CD14-positive monocyte (primary cell): ENCODE data around the gene CBX3. TPM values are rescaled to one million over a fixed set of nuclear protein-coding genes. Genes with fewer than 3 reads are reported as not detected.

Experiments
- DNase-seq, 3 donors: peaks; one replicate each; pipeline ENCODE4 v3.0.0-alpha.2; 2011 to 2022
- H2AFZ ChIP-seq: 2 replicates; pipeline ENCODE4 v1.6.0; 2012; ENCODE audit warnings: mild to moderate bottlenecking, low read depth, low read length, inconsistent platforms; ENCODE audit not compliant: insufficient read depth, poor library complexity, severe bottlenecking
- H3K27ac ChIP-seq, 2 donors: 1 replicate in 1 of 2; 2 replicates in 1 of 2; pipeline ENCODE4 v1.5.1; 2012 to 2013; ENCODE audit warnings: low read length in 2 of 2, control low read depth in 1 of 2, inconsistent platforms in 1 of 2, low read depth in 1 of 2, mild to moderate bottlenecking in 1 of 2
- H3K27me3 ChIP-seq, 2 donors: one replicate each; pipeline versions ENCODE4 v1.6.0 to v1.6.1; 2011 to 2013; ENCODE audit warnings: low read length in 2 of 2; ENCODE audit not compliant: control insufficient read depth in 2 of 2, insufficient read depth in 2 of 2
- H3K36me3 ChIP-seq, 2 donors: replicated peaks in 1 of 2; 1 replicate in 1 of 2; 2 replicates in 1 of 2; pipeline versions ENCODE4 v1.5.1 to v1.6.1; 2012 to 2013; ENCODE audit warnings: low read length in 2 of 2, control low read depth in 1 of 2, inconsistent platforms in 1 of 2, mild to moderate bottlenecking in 1 of 2; ENCODE audit not compliant: insufficient read depth in 2 of 2, control insufficient read depth in 1 of 2
- H3K4me1 ChIP-seq, 2 donors: 1 replicate in 1 of 2; 2 replicates in 1 of 2; pipeline versions ENCODE4 v1.5.1 to v1.6.1; 2012 to 2013; ENCODE audit warnings: low read length in 2 of 2, control low read depth in 1 of 2, inconsistent platforms in 1 of 2, mild to moderate bottlenecking in 1 of 2, moderate library complexity in 1 of 2; ENCODE audit not compliant: insufficient read depth in 2 of 2, control insufficient read depth in 1 of 2
- H3K4me2 ChIP-seq: replicated peaks from 2 replicates; pipeline ENCODE3; 2012; ENCODE audit warnings: low read length, moderate library complexity, mild to moderate bottlenecking; ENCODE audit not compliant: poor library complexity, severe bottlenecking; ENCODE audit errors: extremely low read depth
- H3K4me3 ChIP-seq, 3 experiments: fragments of 200-600 bp in 1 of 3; sonication (generic) in 1 of 3; replicated peaks in 1 of 3; 1 replicate in 2 of 3; 2 replicates in 1 of 3; pipeline ENCODE4 v1.5.1; 2011 to 2013; ENCODE audit warnings: low read length in 3 of 3, mild to moderate bottlenecking in 3 of 3, control low read depth in 2 of 3, low read depth in 2 of 3, inconsistent platforms in 1 of 3, moderate library complexity in 1 of 3
- H3K79me2 ChIP-seq: 2 replicates; pipeline ENCODE4 v1.6.0; 2012; ENCODE audit warnings: mild to moderate bottlenecking, control low read depth, inconsistent platforms, low read length, moderate library complexity; ENCODE audit not compliant: insufficient read depth
- H3K9ac ChIP-seq: 2 replicates; pipeline ENCODE4 v1.6.0; 2017; ENCODE audit warnings: low read length, mild to moderate bottlenecking; ENCODE audit not compliant: insufficient read depth, poor library complexity, severe bottlenecking
- H3K9me3 ChIP-seq, 2 donors: replicated peaks in 1 of 2; 1 replicate in 1 of 2; 2 replicates in 1 of 2; pipeline versions ENCODE4 v1.5.1 to v1.6.1; 2012 to 2013; ENCODE audit warnings: low read length in 2 of 2, control low read depth in 1 of 2; ENCODE audit not compliant: control insufficient read depth in 1 of 2, insufficient read depth in 1 of 2
- H4K20me1 ChIP-seq: 2 replicates; pipeline ENCODE4 v1.6.0; 2012; ENCODE audit warnings: mild to moderate bottlenecking, low read length, control low read depth, moderate library complexity; ENCODE audit not compliant: insufficient read depth
- H3K27ac Mint-ChIP-seq, 7 donors: one replicate each; pipeline ENCODE4 v1.8.0; 2020; ENCODE audit warnings: mild to moderate bottlenecking in 7 of 7, mixed read lengths in 7 of 7, moderate library complexity in 6 of 7, inconsistent platforms in 2 of 7
- H3K27me3 Mint-ChIP-seq, 3 donors: one replicate each; pipeline ENCODE4 v1.8.0; 2021 to 2022; ENCODE audit warnings: low read depth in 3 of 3, mild to moderate bottlenecking in 3 of 3, mixed read lengths in 3 of 3, moderate library complexity in 3 of 3, inconsistent platforms in 1 of 3
- H3K36me3 Mint-ChIP-seq, 2 donors: one replicate each; pipeline ENCODE4 v1.8.0; 2020; ENCODE audit warnings: mixed read lengths in 2 of 2, inconsistent platforms in 1 of 2, mild to moderate bottlenecking in 1 of 2
- H3K4me1 Mint-ChIP-seq: one replicate; pipeline ENCODE4 v1.8.0; 2020; ENCODE audit warnings: mild to moderate bottlenecking, mixed read lengths
- H3K4me3 Mint-ChIP-seq, 2 donors: one replicate each; pipeline ENCODE4 v1.8.0; 2020; ENCODE audit warnings: mild to moderate bottlenecking in 2 of 2, mixed read lengths in 2 of 2, moderate library complexity in 1 of 2
- H3K9me3 Mint-ChIP-seq, 7 donors: one replicate each; pipeline ENCODE4 v1.8.0; 2020 to 2022; ENCODE audit warnings: mixed read lengths in 7 of 7, mild to moderate bottlenecking in 6 of 7, moderate library complexity in 6 of 7, inconsistent platforms in 2 of 7
- WGBS: methylation state at CpG from one replicate; pipeline ENCODE4 v1.1.5; 2013; ENCODE audit warnings: missing lambda C conversion rate; ENCODE audit not compliant: insufficient coverage; 5-methylcytosine and 5-hydroxymethylcytosine counted together
- intact Hi-C, 2 donors: fragments of 100-400 bp; cut with micrococcal nuclease; formaldehyde crosslinking; loops; one replicate each; pipeline versions ENCODE4 v1.15.0 to v1.15.1; 2023
- polyA plus RNA-seq, 3 donors: library from polyadenylated mRNA; depleted of rRNA in 1 of 3; unstranded in 2 of 3; stranded (reverse) in 1 of 3; fragments of 300-500 nt in 2 of 3; fragments of >200 nt in 1 of 3; fragmentation: Illumina TruSeq in 2 of 3; gene quantifications; 1 replicate in 2 of 3; 2 replicates in 1 of 3; pipeline ENCODE4 v1.2.3, GENCODE V29; 2012 to 2021
- TF ChIP-seq, protein P1 (sequence below): fragments of 200-600 bp; IDR thresholded peaks from one replicate; pipeline ENCODE4 v1.8.0; 2022; ENCODE audit warnings: antibody characterized with exemption, mild to moderate bottlenecking

CBX3 gene
- polyA plus RNA-seq, 3 donors = 48.1 to 78.1 (median 63.7) TPM

DNA sequence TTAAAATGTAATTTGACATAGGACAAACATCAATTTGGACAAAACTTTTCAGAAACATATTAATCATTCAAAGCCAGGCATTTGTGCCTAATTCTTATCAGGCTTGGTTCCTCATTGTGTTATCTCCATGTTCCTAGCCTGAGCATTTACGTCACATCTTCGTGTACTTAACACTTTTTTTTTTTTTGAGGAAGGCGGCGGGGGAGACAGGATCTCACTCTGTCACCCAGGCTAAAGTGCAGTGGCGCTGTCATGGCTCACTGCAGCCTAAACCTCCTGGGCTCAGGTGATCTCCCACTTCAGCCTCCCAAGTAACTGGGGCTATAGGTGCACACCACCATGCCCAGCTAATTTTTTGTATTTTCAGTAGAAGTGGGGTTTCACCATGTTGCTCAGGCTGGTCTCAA, 20.8 kb upstream of the CBX3 start:
- H2AFZ ChIP-seq = no peak overlapping the region
- H3K9me3 ChIP-seq = no peaks in the 10 kb centered on the region
- H3K4me2 ChIP-seq = no peak overlapping the region
- peaks cover 0 to 8% of the 10 kb centered on the region in 2 donors for H3K36me3 Mint-ChIP-seq
- intact Hi-C loops = no loop called here
- H4K20me1 ChIP-seq = peaks cover 55% of the 10 kb centered on the region
- no peaks in the 10 kb centered on the region for H3K79me2 ChIP-seq
- peaks cover 7% of the 10 kb centered on the region for H3K4me1 Mint-ChIP-seq
- H3K4me3 ChIP-seq = no peak overlapping the region
- no peak for DNase-seq
- H3K36me3 ChIP-seq = no peaks in the 10 kb centered on the region
- H3K9ac ChIP-seq = no peak overlapping the region
- H3K27ac ChIP-seq = no peak overlapping the region
- WGBS = no CpG with 5 or more reads among the region's 5 CpGs
- H3K27me3 Mint-ChIP-seq = peaks cover 0 to 3% (median 2%) of the 10 kb centered on the region in 3 donors
- no peaks in the 10 kb centered on the region for H3K27me3 ChIP-seq
- peaks cover 0 to 6% (median 3%) of the 10 kb centered on the region in 7 donors for H3K9me3 Mint-ChIP-seq
- TF ChIP-seq, protein P1, sequence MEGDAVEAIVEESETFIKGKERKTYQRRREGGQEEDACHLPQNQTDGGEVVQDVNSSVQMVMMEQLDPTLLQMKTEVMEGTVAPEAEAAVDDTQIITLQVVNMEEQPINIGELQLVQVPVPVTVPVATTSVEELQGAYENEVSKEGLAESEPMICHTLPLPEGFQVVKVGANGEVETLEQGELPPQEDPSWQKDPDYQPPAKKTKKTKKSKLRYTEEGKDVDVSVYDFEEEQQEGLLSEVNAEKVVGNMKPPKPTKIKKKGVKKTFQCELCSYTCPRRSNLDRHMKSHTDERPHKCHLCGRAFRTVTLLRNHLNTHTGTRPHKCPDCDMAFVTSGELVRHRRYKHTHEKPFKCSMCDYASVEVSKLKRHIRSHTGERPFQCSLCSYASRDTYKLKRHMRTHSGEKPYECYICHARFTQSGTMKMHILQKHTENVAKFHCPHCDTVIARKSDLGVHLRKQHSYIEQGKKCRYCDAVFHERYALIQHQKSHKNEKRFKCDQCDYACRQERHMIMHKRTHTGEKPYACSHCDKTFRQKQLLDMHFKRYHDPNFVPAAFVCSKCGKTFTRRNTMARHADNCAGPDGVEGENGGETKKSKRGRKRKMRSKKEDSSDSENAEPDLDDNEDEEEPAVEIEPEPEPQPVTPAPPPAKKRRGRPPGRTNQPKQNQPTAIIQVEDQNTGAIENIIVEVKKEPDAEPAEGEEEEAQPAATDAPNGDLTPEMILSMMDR = no peak
- H3K4me1 ChIP-seq = no peaks in the 10 kb centered on the region
- no peak overlapping the region for H3K27ac Mint-ChIP-seq
- H3K4me3 Mint-ChIP-seq = no peak overlapping the region

DNA sequence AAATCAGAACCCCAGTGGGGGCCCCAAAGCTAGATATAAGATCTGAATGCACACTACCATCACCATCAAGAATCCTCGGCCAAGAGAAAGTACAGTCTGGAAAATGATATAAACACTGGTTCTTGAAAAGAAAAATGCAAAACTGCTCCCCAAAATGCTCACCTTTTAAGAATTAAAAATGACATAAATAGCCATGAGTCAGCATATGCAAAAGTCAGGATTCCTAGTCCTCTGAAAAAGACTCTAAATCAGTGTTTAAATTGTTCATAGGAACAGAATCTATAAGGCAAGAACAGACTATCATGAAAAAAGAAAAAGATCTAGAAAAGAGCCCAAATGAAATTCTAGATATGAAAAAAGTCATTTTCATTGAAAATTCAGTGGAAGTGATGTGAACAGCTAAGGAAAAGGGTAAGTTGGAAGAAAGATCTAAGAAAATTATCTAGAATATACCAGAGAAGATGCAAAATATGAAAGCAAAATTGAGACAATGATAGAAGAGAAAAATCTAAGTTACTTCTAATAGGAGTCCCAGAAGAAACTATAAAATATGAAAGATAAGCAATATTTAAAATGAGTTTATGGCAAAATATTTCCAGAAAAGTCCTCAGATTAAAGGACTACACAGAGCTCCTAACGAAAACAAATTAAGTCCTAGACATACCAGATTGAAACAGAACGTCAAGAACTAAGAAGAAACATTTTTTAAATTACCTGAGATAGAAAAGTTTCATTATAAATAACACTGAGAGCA, 19.9 kb upstream of the CBX3 start:
- peaks cover 63% of the 10 kb centered on the region for H4K20me1 ChIP-seq
- WGBS = no CpG with 5 or more reads among the region's 3 CpGs
- H3K36me3 Mint-ChIP-seq = peaks cover 0 to 13% of the 10 kb centered on the region in 2 donors
- no peaks in the 10 kb centered on the region for H3K27me3 ChIP-seq
- intact Hi-C loops = no loop called here
- H3K36me3 ChIP-seq = no peaks in the 10 kb centered on the region
- H3K79me2 ChIP-seq = no peaks in the 10 kb centered on the region
- TF ChIP-seq, protein P1 = no peak
- H3K27ac ChIP-seq = no peak overlapping the region
- H3K9ac ChIP-seq = no peak overlapping the region
- H3K4me1 Mint-ChIP-seq = peaks cover 12% of the 10 kb centered on the region
- H2AFZ ChIP-seq = no peak overlapping the region
- DNase-seq = no peak
- peaks cover 0 to 4% (median 0%) of the 10 kb centered on the region in 7 donors for H3K9me3 Mint-ChIP-seq
- no peak overlapping the region for H3K4me2 ChIP-seq
- no peaks in the 10 kb centered on the region for H3K9me3 ChIP-seq
- no peak overlapping the region for H3K4me3 Mint-ChIP-seq
- H3K4me3 ChIP-seq = no peak overlapping the region
- peaks cover 0 to 3% (median 2%) of the 10 kb centered on the region in 3 donors for H3K27me3 Mint-ChIP-seq
- no peaks in the 10 kb centered on the region for H3K4me1 ChIP-seq
- H3K27ac Mint-ChIP-seq = no peak overlapping the region
